RWPE1 (cell line): Measurements from ENCODE around the gene TTC32.

Source experiments
- CTCF ChIA-PET: fragments of 350-600 bp; sonication (Branson Sonifier 250); formaldehyde crosslinking; extraction: SDS; loops from one replicate; lab custom pipeline; 2021; lab: Yijun Ruan, JAX
- POLR2A ChIA-PET: fragments of 400-600 bp; formaldehyde crosslinking; extraction: SDS; loops from one replicate; lab custom pipeline; 2020; ENCODE audit warnings: antibody characterized with exemption; ENCODE audit not compliant: low non-redundant PET; lab: Yijun Ruan, JAX
- DNase-seq: peaks from one replicate; pipeline ENCODE4 v3.0.0; 2012; ENCODE audit warnings: low spot score
- H3K27ac ChIP-seq: fragments of 450-650 bp; 2 replicates; pipeline ENCODE4 v1.5.1; 2017
- CTCF ChIP-seq: fragments of 450-650 bp; conservative IDR thresholded peaks from 2 replicates; pipeline ENCODE4 v1.5.1; 2017; ENCODE audit warnings: low read depth, mild to moderate bottlenecking

Gene TTC32

DNA sequence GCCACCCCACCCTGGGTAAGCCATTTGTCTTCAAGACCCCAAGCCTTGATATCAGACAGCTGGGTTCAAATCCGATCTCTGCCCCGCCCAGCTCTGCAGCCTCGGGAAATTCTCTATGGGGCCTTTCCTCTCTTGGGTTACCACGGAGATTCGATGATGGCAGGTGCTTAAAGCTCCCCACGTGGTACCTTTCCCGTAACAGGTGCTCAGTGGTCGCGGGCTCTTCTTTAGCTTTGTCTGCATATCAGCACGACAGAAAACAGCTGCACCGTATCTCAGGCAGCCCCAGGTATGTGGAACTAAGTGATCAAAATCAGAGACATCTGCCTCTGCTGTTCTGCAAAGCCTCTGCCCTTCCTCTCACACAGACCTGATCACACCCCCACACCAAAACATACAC is 37.4 kb downstream of the TTC32 start:
- no peak for DNase-seq
- no peak for TF ChIP-seq CTCF
- ChIA-PET CTCF (no interaction called here), POLR2A (no interaction called here)
- peak overlapping the region; percentile 87; the same call in 1 of the 2 replicates for H3K27ac ChIP-seq

GRCh38 chr2:19863303-19864041 is 38.3 kb downstream of the TTC32 start:
- peak; percentile 62 for DNase-seq
- CTCF ChIA-PET, result interaction anchor here (0.6 to 1.1 kb wide), 10 partner anchors 12 to 1343 kb away, joined by 3 to 5 read pairs (median 4); no protein-coding TSS in a partner anchor
- peak; percentile 90 for TF ChIP-seq CTCF
- POLR2A ChIA-PET, result no interaction called here
- H3K27ac ChIP-seq, result peak overlapping the region; percentile 87

- TF ChIP-seq CTCF, result no peak
- POLR2A ChIA-PET, result no interaction called here
- DNase-seq, result no peak
- CTCF ChIA-PET, result interaction anchor here (0.6 kb wide), 1 partner anchor 548 kb away, joined by 3 read pairs; no protein-coding TSS in a partner anchor
- peak overlapping the region; percentile 87 for H3K27ac ChIP-seq
These were observed 40.0 kb downstream of the TTC32 start for GRCh38 chr2:19861813-19862212.

- ChIA-PET CTCF (interaction anchor here (0.6 kb wide), 1 partner anchor 20 kb away, joined by 4 read pairs; no protein-coding TSS in a partner anchor), POLR2A (no interaction called here)
- H3K27ac ChIP-seq, result peak overlapping the region; percentile 87
- peak; percentile 49 for DNase-seq
- TF ChIP-seq CTCF, result no peak
These were observed 41.8 kb downstream of the TTC32 start for GRCh38 chr2:19860022-19860421.

- no peak for DNase-seq
- TF ChIP-seq CTCF, result no peak
- CTCF ChIA-PET, result no interaction called here
- peak overlapping the region; percentile 87 for H3K27ac ChIP-seq
- POLR2A ChIA-PET, result no interaction called here
These were observed 42.2 kb downstream of the TTC32 start for GRCh38 chr2:19859565-19859964.

- DNase-seq, result no peak
- ChIA-PET POLR2A (no interaction called here), CTCF (interaction anchor here (0.7 kb wide), 1 partner anchor 10 kb away, joined by 3 read pairs; no protein-coding TSS in a partner anchor)
- no peak for TF ChIP-seq CTCF
- H3K27ac ChIP-seq, result no peak overlapping the region
These were observed 44.0 kb downstream of the TTC32 start for GRCh38 chr2:19857806-19858205.
